Fibroblast of lung (primary cell): ENCODE data around the gene DLX4. TPM values are rescaled to one million over a fixed set of nuclear protein-coding genes. Genes with fewer than 3 reads are reported as not detected.

Experiments used
- DNase-seq, 2 donors: peaks; one replicate each; pipeline versions ENCODE4 v3.0.0 to v3.0.0-alpha.2; 2010; ENCODE audit warnings: low read depth in 2 of 2
- H2AFZ ChIP-seq: 2 replicates; pipeline ENCODE4 v1.5.1; 2012; ENCODE audit warnings: low read length, control low read depth, inconsistent platforms
- H3K27ac ChIP-seq: 2 replicates; pipeline ENCODE4 v1.5.1; 2011; ENCODE audit warnings: low read length, control low read depth; ENCODE audit not compliant: insufficient read depth
- H3K27me3 ChIP-seq: 2 replicates; pipeline ENCODE4 v1.5.1; 2011; ENCODE audit warnings: mild to moderate bottlenecking, low read length; ENCODE audit not compliant: control insufficient read depth, insufficient read depth
- H3K36me3 ChIP-seq: 2 replicates; pipeline ENCODE4 v1.5.1; 2011; ENCODE audit warnings: low read length; ENCODE audit not compliant: control insufficient read depth, insufficient read depth
- H3K4me1 ChIP-seq: 2 replicates; pipeline ENCODE4 v1.5.1; 2011; ENCODE audit warnings: low read length; ENCODE audit not compliant: control insufficient read depth, insufficient read depth; ENCODE audit errors: extremely low read depth
- H3K4me2 ChIP-seq: 2 replicates; pipeline ENCODE4 v1.5.1; 2011; ENCODE audit warnings: low read length, control low read depth; ENCODE audit not compliant: insufficient read depth; ENCODE audit errors: extremely low read depth
- H3K4me3 ChIP-seq, 4 experiments: fragments of 200-600 bp in 1 of 4; sonication (generic) in 1 of 4; replicated peaks in 1 of 4; 2 replicates each; pipeline ENCODE4 v1.5.1; 2011 to 2016; ENCODE audit warnings: low read length in 4 of 4, low read depth in 3 of 4, mild to moderate bottlenecking in 3 of 4, control low read depth in 2 of 4, inconsistent platforms in 1 of 4, mixed read lengths in 1 of 4; ENCODE audit not compliant: insufficient read depth in 1 of 4; ENCODE audit errors: control extremely low read depth in 1 of 4
- H3K79me2 ChIP-seq: 2 replicates; pipeline ENCODE4 v1.5.1; 2012; ENCODE audit warnings: mild to moderate bottlenecking, low read length, inconsistent platforms; ENCODE audit not compliant: control insufficient read depth, insufficient read depth
- H3K9ac ChIP-seq: 2 replicates; pipeline ENCODE4 v1.5.1; 2011; ENCODE audit warnings: mild to moderate bottlenecking, low read length, control low read depth; ENCODE audit not compliant: insufficient read depth
- H3K9me3 ChIP-seq: 2 replicates; pipeline ENCODE4 v1.5.1; 2012; ENCODE audit warnings: low read depth, low read length; ENCODE audit not compliant: control insufficient read depth, insufficient read depth
- H4K20me1 ChIP-seq: 2 replicates; pipeline ENCODE4 v1.5.1; 2011; ENCODE audit warnings: low read length; ENCODE audit not compliant: control insufficient read depth, insufficient read depth; ENCODE audit errors: extremely low read depth
- CTCF ChIP-seq, 2 donors: IDR thresholded peaks in 1 of 2; conservative IDR thresholded peaks in 1 of 2; 1 replicate in 1 of 2; 2 replicates in 1 of 2; pipeline ENCODE4 v1.5.1; 2011 to 2012; ENCODE audit warnings: low read length in 2 of 2, control low read depth in 1 of 2, inconsistent platforms in 1 of 2, low read depth in 1 of 2, mild to moderate bottlenecking in 1 of 2
- EZH2 ChIP-seq: IDR thresholded peaks from 2 replicates; pipeline ENCODE4 v1.5.1; 2012; ENCODE audit warnings: low read length, control low read depth, mild to moderate bottlenecking; ENCODE audit errors: missing control alignments
- polyA plus RNA-seq, 2 donors: library from polyadenylated mRNA; depleted of rRNA in 1 of 2; stranded (reverse) in 1 of 2; unstranded in 1 of 2; fragments of >200 nt; gene quantifications; 2 replicates each; pipeline ENCODE4 v1.2.1, GENCODE V29; 2011 to 2012; ENCODE audit warnings: missing spikeins in 1 of 2
- total RNA-seq: library from RNA; depleted of rRNA; stranded (reverse); fragments of >200 nt; gene quantifications from 2 replicates; pipeline ENCODE4 v1.2.1, GENCODE V29; 2014

DLX4 gene
- total and polyA plus RNA-seq, 2 donors (not counting 1 experiment from before 2014, with no cell fraction given) = not detected

DNA sequence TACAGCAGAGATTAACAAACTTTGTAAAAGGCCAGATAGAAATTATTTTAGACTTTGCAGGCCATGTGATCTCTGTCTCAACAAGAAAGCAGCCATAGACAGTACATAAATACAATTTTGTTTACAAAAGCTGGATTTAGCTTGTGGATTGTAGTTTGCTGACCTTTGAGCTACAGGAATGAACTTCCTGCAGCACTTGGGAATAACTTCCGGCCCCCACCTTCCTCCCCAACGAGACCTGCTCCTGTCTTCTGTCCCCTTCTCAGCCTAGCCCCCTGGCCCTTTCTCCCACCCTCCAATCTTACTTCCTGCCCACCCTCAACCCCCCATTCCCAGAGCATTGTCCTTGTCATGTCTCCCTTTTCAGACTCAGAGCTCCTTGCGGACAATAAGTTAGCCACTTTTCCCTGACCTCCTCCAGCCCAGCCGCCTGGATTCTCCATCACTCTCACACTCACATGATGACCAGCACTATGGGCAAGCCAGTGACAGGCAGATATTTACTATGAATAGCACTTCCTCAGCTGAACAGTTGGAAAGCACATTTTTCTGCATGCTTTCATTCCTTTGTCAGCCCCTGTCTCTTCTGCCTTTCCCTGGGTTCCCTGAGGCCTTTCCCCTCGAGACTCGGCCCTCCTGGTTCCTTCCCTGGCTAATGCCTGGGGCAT is 53.6 kb downstream of the DLX4 start:
- Histone ChIP-seq H3K27ac (no peak overlapping the region), H3K4me3 (no peak overlapping the region), H3K4me1 (peaks cover 10% of the 10 kb centered on the region), H3K9ac (no peak overlapping the region), H3K36me3 (no peaks in the 10 kb centered on the region), H4K20me1 (no peaks in the 10 kb centered on the region), H3K27me3 (peaks cover 7% of the 10 kb centered on the region), H2AFZ (no peak overlapping the region), H3K9me3 (peaks cover 3% of the 10 kb centered on the region), H3K79me2 (no peaks in the 10 kb centered on the region), H3K4me2 (no peak overlapping the region)
- DNase-seq = no peak
- TF ChIP-seq CTCF (conservative IDR thresholded peaks at IDR 0.05 in 1 of 2, IDR thresholded peaks at IDR 0.05 in 1 of 2; ENCODE audit: low read depth in 1 of 2, low read length in 2 of 2) = no peak
- TF ChIP-seq EZH2 = no peak

GRCh38 chr17:50023520-50023919 is 54.5 kb downstream of the DLX4 start:
- no peak overlapping the region for H3K9ac ChIP-seq
- no peak overlapping the region for H3K4me3 ChIP-seq
- TF ChIP-seq EZH2 (no peak), CTCF (conservative IDR thresholded peaks at IDR 0.05 in 1 of 2, IDR thresholded peaks at IDR 0.05 in 1 of 2; ENCODE audit: low read depth in 1 of 2, low read length in 2 of 2) (no peak)
- H3K27ac ChIP-seq = no peak overlapping the region
- H4K20me1 ChIP-seq = no peaks in the 10 kb centered on the region
- no peak overlapping the region for H3K4me2 ChIP-seq
- peaks cover 18% of the 10 kb centered on the region for H3K4me1 ChIP-seq
- H2AFZ ChIP-seq = no peak overlapping the region
- H3K79me2 ChIP-seq = no peaks in the 10 kb centered on the region
- no peaks in the 10 kb centered on the region for H3K36me3 ChIP-seq
- peaks cover 3% of the 10 kb centered on the region for H3K9me3 ChIP-seq
- DNase-seq = no peak
- peaks cover 7% of the 10 kb centered on the region for H3K27me3 ChIP-seq

Other genes with a start within 250 kb of the DLX4 start
- 1.0 and 3.3 TPM in 2 replicates for gene FAM117A, start 205.1 kb upstream of the DLX4 start, total RNA-seq
- 2.3 and 2.4 TPM in 2 replicates for gene FAM117A, start 205.1 kb upstream of the DLX4 start, polyA plus RNA-seq
- 30.3 and 35.5 TPM in 2 replicates for gene KAT7, start 180.5 kb upstream of the DLX4 start, total RNA-seq
- gene KAT7, start 180.5 kb upstream of the DLX4 start, polyA plus RNA-seq = 25.6 and 34.2 TPM in 2 replicates
- gene TAC4, start 121.1 kb upstream of the DLX4 start, total RNA-seq = not detected in 2 replicates
- not detected in 2 replicates for gene TAC4, start 121.1 kb upstream of the DLX4 start, polyA plus RNA-seq
- gene DLX3, start 26.0 kb downstream of the DLX4 start, total RNA-seq = not detected in 2 replicates
- not detected in 2 replicates for gene DLX3, start 26.0 kb downstream of the DLX4 start, polyA plus RNA-seq
- 89.1 and 269 TPM in 2 replicates for gene ITGA3, start 86.9 kb downstream of the DLX4 start, total RNA-seq
- 67.3 and 76.6 TPM in 2 replicates for gene ITGA3, start 86.9 kb downstream of the DLX4 start, polyA plus RNA-seq
- 19.2 and 19.3 TPM in 2 replicates for gene PDK2, start 126.2 kb downstream of the DLX4 start, total RNA-seq
- gene PDK2, start 126.2 kb downstream of the DLX4 start, polyA plus RNA-seq = 41.0 and 44.6 TPM in 2 replicates
- gene SAMD14, start 161.0 kb downstream of the DLX4 start, total RNA-seq = 2.1 and 2.3 TPM in 2 replicates
- gene SAMD14, start 161.0 kb downstream of the DLX4 start, polyA plus RNA-seq = 1.4 and 3.8 TPM in 2 replicates
- 41.5 and 45.5 TPM in 2 replicates for gene PPP1R9B, start 181.5 kb downstream of the DLX4 start, total RNA-seq
- 22.1 and 26.0 TPM in 2 replicates for gene PPP1R9B, start 181.5 kb downstream of the DLX4 start, polyA plus RNA-seq
- gene SGCA, start 196.8 kb downstream of the DLX4 start, total RNA-seq = 4.1 and 4.3 TPM in 2 replicates
- gene SGCA, start 196.8 kb downstream of the DLX4 start, polyA plus RNA-seq = 1.4 and 1.6 TPM in 2 replicates
- 577 and 584 TPM in 2 replicates for gene COL1A1, start 232.4 kb downstream of the DLX4 start, total RNA-seq
- 541 and 604 TPM in 2 replicates for gene COL1A1, start 232.4 kb downstream of the DLX4 start, polyA plus RNA-seq